Endothelial cell of hepatic sinusoid (primary cell): Measurements from ENCODE around the gene PTPRN.

ENCODE experiments used
- in situ Hi-C: cut with HindIII; loops from 2 replicates; pipeline ENCODE4 v1.10.0; 2017; ENCODE audit warnings: low sequenced_read_pairs

Gene PTPRN

DNA sequence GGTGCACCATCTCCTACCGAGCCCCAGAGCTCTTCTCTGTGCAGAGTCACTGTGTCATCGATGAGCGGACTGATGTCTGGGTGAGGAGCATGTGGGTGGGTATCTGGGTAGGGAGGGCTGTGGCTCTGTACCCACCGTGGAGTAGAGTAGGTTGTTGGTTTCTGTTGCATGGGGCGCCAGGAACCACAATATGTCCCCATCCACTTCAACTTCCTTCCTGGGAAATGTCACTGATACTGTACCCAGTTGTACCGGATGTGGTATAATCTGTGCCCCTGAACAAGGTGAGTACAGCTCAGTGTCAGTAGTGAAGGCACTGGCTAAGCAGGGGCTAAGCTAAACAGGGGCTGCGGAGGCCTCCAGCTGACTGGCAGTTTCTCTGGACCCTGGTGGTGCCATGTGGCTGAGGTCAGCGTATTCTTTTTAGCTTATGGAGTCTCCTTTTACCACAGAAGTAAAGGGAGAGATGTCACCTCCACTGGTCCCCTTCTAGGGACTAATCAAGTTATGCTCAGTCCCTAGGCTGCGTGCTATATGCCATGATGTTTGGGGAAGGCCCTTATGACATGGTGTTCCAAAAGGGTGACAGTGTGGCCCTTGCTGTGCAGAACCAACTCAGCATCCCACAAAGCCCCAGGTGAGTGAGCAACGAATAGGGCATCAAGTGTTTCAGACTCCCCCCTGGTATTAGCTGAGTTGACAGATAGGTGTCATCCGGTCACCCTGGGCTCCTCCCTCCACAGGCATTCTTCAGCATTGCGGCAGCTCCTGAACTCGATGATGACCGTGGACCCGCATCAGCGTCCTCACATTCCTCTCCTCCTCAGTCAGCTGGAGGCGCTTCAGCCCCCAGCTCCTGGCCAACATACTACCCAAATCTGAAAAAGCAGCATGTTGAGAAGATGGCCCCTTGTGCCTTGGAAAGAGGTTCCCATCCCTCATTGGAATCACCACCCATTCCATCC, 61.2 kb downstream of the PTPRN start:
- in situ Hi-C loops, result loop anchor here (5.0 kb wide), 1 partner anchor 49 kb away; no protein-coding TSS in a partner anchor

DNA sequence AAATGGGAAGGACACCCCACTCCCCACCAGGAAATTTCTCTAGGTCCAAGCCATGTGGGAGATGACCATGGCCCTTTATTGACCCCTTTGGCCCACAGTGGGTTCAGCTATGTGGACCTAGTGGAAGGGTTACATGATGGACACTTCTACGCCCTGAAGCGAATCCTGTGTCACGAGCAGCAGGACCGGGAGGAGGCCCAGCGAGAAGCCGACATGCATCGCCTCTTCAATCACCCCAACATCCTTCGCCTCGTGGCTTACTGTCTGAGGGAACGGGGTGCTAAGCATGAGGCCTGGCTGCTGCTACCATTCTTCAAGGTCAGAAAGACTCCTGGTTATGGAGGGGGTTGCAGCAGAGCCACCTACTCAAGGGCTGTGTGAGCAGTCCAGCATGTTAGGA, 62.6 kb downstream of the PTPRN start:
- in situ Hi-C loops, result loop anchor here (5.0 kb wide), 1 partner anchor 51 kb away; no protein-coding TSS in a partner anchor

DNA sequence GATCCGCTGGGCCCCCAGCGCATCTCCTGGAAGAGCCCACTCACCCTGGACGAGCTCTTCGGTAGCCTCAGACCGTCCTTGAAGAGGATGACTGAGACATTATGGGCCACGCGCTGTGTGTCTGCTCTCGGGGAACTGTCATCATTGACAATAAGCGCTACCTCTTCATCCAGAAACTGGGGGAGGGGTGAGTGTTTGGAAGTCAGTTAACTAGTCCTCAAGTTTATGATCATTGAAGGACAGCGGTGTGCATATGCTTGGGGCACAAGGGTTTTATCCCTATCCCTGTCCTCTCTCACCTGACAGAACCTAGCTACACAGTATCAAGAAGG, 63.3 kb downstream of the PTPRN start:
- in situ Hi-C loops, result loop anchor here (5.0 kb wide), 1 partner anchor 51 kb away; no protein-coding TSS in a partner anchor

DNA sequence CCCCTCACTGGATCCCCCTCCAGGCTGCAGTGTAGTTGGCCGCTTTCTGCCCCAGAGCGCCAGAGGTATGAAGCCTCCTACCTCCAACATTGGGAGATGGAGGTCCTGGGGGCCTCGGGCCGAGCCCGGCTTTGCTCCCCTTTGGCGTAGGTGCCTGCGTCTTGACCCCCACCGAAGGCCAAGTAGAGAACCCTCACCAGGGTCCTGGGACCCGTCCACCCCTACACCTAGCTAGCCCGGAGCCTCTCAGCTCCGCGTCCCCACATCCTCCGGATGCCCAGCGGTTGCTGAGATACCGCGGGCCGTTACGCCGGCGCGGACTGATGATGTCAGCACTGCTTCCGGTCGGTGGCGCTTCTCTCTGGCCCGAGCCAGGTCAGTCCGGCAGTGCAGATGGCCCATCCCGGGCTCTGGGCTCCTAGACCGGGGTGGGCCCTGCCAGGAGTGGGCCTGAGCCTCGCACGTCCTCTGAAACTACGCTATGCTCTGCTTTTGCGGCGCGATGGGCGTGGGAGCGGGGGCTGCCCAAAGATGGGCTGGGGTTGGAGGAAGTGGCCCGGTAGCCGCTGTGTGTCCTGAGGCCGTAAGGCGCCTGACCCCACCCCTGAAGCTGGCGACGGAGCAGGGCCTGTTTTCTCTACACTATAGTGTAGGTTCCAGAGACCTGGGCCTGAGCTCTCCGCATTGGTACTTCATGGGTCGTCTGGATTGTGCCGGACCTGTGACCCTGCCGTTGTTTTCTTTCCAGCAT, 63.9 kb downstream of the PTPRN start, which contains the start of the genes GLB1L and STK16:
TSS of gene GLB1L (minus strand) at position 297 of the 751 bp plus-strand sequence. CDS start 1,871 bp downstream, outside the sequence.
TSS of gene STK16 (plus strand) at position 332 of the 751 bp plus-strand sequence. CDS start 521 bp downstream, outside the sequence.
- in situ Hi-C loops, result loop anchor here (5.0 kb wide), 1 partner anchor 52 kb away; no protein-coding TSS in a partner anchor

DNA sequence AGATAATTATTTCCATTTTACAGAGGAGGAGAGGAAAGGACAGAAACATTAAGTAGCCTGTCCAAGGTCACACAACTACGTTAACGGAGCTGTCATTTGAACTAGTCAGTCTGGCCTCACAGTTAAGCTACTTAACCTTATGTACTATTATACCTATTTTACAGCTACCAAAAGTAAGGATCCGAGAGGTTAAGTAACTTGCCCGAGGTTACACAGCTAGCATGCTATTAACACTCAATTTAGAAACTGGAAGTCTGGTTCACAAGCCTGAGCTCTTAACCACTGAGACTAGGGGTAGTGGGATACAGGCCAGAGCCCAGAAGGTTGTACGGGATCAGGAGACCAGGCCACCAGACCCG, 64.4 kb downstream of the PTPRN start:
- in situ Hi-C loops, result loop anchor here (5.0 kb wide), 2 partner anchors 53 to 62 kb away; no protein-coding TSS in a partner anchor

DNA sequence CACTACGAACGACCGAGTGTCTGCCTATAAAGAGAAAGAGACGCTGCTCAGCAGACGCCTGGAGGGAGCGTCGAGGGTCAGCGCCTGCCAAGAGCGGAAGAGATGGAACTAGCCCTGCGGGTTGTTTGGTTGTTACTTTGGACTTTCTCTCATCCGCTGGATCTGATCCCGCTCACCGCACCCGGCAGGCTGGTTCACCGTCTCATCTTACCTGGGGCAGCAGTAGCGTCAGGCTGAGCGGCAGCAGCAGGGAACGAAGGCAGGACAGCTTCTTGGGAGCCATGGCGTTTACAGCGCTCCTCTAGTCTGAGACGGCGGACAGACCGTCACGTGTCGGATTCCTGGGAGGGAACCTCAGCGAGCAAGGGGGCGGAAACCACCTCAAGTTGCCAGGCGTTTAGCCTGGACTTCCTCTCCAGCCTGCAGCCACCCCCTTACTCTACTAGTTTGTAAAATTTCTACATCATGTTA, 65.9 kb downstream of the PTPRN start:
- in situ Hi-C loops, result loop anchor here (5.0 kb wide), 1 partner anchor 61 kb away; no protein-coding TSS in a partner anchor
